ENCODE results near the gene PCGF5. TPM values are rescaled to one million over a fixed set of nuclear protein-coding genes. Genes with fewer than 3 reads are reported as not detected.

Gene PCGF5
- total and polyA plus RNA-seq, 2 experiments from 2014 or later = 7.7 to 8.7 TPM

Other genes starting within 250 kb of the PCGF5 start
- 14.4 and 18.2 TPM in 2 replicates for gene HECTD2, start 189.7 kb downstream of the PCGF5 start, total RNA-seq (2014; rRNA removed; shearing (Covaris generic))
- gene HECTD2, start 189.7 kb downstream of the PCGF5 start, polyA plus RNA-seq (2016; fragmentation: Nextera tagmentation; extraction: Ambion mirVana) = 6.2 and 8.5 TPM in 2 replicates

All from GM23338 (cell line).